MM.1S (cell line): ENCODE results near the gene CD209.

Source experiments
- CTCF ChIP-seq: fragments of 300-600 bp; sonication (generic); IDR thresholded peaks from 2 replicates; pipeline ENCODE4 v1.5.1; 2016; ENCODE audit warnings: antibody characterized with exemption, low read length, mixed read lengths
- EZH2 ChIP-seq: fragments of 300-600 bp; sonication (generic); optimal IDR thresholded peaks from 2 replicates; pipeline ENCODE3; 2017; ENCODE audit warnings: low read depth, mild to moderate bottlenecking, antibody characterized with exemption, low read length, mixed read lengths
- EZH2phosphoT487 ChIP-seq: fragments of 300-600 bp; sonication (generic); IDR thresholded peaks from 2 replicates; pipeline ENCODE4 v1.6.1; 2018; ENCODE audit warnings: antibody characterized with exemption, low read length

- TF ChIP-seq CTCF = no peak
- no peak for TF ChIP-seq EZH2
- no peak for TF ChIP-seq EZH2phosphoT487
Observed at GRCh38 chr19:7756258-7756657, 8.9 kb upstream of the CD209 start.
